Measurements from ENCODE around the gene SND1.
"Not testable (repeated sequence)": the region's sequence is repeated elsewhere in the genome, so short reads cannot be mapped to it uniquely, and the experiment has no call there.

SND1 gene

DNA sequence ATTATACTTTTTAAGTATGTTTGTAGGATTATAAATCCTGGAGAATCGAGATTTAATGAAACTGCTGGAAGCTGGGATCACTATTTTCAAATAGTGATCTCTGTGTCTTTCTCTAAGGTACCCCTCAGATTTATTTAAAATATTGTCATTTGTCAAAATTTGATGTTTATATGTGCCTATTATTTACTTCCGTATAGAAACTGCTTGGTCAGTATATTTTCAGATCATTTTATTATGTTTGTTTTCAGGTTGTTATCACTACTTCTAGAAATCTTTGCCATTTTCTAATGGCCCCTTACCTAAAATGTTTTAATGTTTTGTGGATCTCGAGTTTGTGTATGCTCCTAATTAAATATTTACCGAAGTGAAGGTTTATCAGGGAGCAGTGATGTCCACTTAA, 183.7 kb downstream of the SND1 start:
- Histone ChIP-seq H3K27ac (ENCODE audit: insufficient read depth, low read length, poor library complexity, severe bottlenecking) (no peak overlapping the region), H3K4me1 (ENCODE audit: control insufficient read depth, insufficient read depth, low read length, poor library complexity, severe bottlenecking) (no peaks in the 10 kb centered on the region), H3K4me3 (ENCODE audit: insufficient read depth, low read depth, low read length, poor library complexity, severe bottlenecking) (no peak overlapping the region), H3K36me3 (ENCODE audit: control insufficient read depth, insufficient read depth, low read length) (no peaks in the 10 kb centered on the region), H3K27me3 (replicated peaks; ENCODE audit: control insufficient read depth, insufficient read depth, low read length, poor library complexity, severe bottlenecking) (no peaks in the 10 kb centered on the region), H3K9me3 (ENCODE audit: control insufficient read depth, low read length) (no peaks in the 10 kb centered on the region)
- DNase-seq, result no peak

DNA sequence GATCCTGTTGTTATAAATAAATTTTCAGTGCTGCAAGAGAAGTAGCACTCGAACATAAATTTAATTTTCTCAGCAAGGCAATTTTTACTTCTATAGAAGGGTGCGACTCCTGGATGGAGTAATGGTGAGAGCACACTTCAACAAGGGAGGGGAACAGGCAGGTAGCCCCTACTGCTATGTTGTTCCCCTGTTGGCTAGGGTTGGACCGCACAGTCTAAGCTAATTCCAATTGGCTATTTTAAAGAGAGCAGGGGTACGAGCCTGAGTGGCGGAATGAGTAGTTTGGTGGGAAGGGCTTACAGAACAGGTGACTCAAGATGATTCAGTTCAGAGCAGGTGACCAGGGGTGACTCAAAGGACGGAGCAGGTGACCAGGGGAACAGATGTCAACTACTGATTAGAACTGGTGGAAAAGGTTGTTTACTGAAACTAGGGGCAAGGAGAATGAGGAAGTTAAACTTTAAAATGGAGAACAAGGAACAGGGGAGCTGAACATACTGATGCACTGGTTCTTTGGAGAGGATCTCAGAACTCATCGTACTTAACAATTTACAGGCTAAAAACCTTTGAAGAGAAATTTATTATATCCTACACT, 185.9 kb downstream of the SND1 start:
- not testable (repeated sequence) for H3K4me1 ChIP-seq (ENCODE audit: control insufficient read depth, insufficient read depth, low read length, poor library complexity, severe bottlenecking); H3K27ac ChIP-seq (ENCODE audit: insufficient read depth, low read length, poor library complexity, severe bottlenecking); H3K4me3 ChIP-seq (ENCODE audit: insufficient read depth, low read depth, low read length, poor library complexity, severe bottlenecking); H3K9me3 ChIP-seq (ENCODE audit: control insufficient read depth, low read length); H3K27me3 ChIP-seq (replicated peaks; ENCODE audit: control insufficient read depth, insufficient read depth, low read length, poor library complexity, severe bottlenecking); DNase-seq; H3K36me3 ChIP-seq (ENCODE audit: control insufficient read depth, insufficient read depth, low read length)

DNA sequence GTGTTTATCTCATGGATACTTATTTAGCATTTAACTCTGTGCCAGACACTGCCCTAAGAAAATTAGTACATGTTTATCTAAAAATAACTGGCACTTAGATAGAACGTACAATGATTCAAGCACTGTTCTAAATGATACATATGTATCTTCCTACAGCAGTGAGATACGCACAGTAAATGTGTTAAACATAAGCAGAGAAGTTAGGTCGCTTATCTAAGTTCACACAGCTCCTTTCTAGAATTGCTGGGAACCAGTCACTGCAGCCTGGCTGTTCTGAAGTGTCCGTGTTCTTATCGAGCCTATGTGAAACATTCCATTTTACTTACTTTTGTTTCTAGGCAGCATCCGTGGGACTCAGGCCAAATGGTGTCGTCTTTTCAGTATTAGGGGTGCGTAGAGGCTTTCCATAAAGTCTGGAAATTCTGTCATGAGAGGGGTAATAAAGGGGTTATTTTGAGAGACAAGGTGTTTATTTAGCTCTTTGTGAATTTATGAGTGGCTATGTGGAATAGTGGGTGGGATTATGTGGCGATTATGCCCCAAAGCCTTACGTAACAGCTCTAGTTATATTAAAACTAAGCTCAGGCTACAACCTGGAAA, 186.9 kb downstream of the SND1 start:
- Histone ChIP-seq H3K36me3 (ENCODE audit: control insufficient read depth, insufficient read depth, low read length) (no peaks in the 10 kb centered on the region), H3K4me1 (ENCODE audit: control insufficient read depth, insufficient read depth, low read length, poor library complexity, severe bottlenecking) (no peaks in the 10 kb centered on the region), H3K4me3 (ENCODE audit: insufficient read depth, low read depth, low read length, poor library complexity, severe bottlenecking) (no peak overlapping the region), H3K27me3 (replicated peaks; ENCODE audit: control insufficient read depth, insufficient read depth, low read length, poor library complexity, severe bottlenecking) (no peaks in the 10 kb centered on the region), H3K9me3 (ENCODE audit: control insufficient read depth, low read length) (no peaks in the 10 kb centered on the region), H3K27ac (ENCODE audit: insufficient read depth, low read length, poor library complexity, severe bottlenecking) (no peak overlapping the region)
- no peak for DNase-seq

DNA sequence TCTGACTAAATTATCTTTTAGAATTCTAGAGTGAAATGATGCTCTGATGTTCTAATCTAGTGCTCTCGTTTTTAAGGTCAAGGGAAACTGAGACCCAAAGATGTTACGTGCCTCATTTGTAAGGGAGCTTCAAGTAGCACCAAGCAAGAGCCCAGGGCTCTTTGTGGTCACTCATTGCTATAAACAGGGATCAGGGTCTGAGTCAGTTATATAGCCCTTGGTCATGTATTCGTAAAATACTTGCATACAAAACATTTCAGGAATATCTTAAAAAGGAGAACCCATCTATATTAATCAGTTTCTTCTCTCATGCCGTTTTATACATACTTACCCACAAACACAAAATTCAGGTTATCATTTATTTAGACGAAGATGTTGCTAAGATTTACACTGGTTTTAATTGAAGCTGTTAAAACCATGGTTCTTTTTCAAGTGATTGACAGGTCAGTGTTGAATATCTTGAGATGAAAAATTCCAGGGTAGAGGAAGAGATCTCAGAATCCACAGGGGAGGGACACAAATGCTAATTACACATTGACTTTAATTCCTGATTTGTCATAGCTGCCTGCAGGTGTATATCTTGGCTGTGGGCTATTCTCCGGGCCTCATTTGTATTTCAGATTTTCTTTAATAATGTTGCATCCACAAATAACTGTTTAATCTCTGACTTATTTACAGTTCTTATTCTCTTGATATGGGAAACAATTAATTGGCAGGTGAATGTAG, 188.4 kb downstream of the SND1 start:
- Histone ChIP-seq H3K27ac (ENCODE audit: insufficient read depth, low read length, poor library complexity, severe bottlenecking) (no peak overlapping the region), H3K4me3 (ENCODE audit: insufficient read depth, low read depth, low read length, poor library complexity, severe bottlenecking) (no peak overlapping the region), H3K9me3 (ENCODE audit: control insufficient read depth, low read length) (no peaks in the 10 kb centered on the region), H3K4me1 (ENCODE audit: control insufficient read depth, insufficient read depth, low read length, poor library complexity, severe bottlenecking) (no peaks in the 10 kb centered on the region), H3K36me3 (ENCODE audit: control insufficient read depth, insufficient read depth, low read length) (no peaks in the 10 kb centered on the region), H3K27me3 (replicated peaks; ENCODE audit: control insufficient read depth, insufficient read depth, low read length, poor library complexity, severe bottlenecking) (no peaks in the 10 kb centered on the region)
- DNase-seq, result no peak

DNA sequence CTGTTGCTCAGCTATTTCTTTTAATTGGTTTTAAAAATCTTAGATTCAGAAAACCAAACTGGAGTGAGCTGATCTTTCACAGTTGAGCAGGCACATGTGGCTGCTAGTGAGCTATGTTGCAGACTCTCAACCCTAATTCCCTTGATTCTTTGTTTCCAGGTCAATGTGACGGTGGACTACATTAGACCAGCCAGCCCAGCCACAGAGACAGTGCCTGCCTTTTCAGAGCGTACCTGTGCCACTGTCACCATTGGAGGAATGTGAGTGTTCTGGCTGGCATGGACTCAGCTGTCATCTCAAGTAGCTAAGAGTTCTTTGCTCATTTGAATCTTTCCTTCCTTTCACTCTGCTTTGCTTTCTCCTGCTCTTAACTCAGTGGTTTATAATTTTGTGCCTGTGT, 192.2 kb downstream of the SND1 start:
- no peak overlapping the region for H3K27ac ChIP-seq (ENCODE audit: insufficient read depth, low read length, poor library complexity, severe bottlenecking)
- H3K4me1 ChIP-seq (ENCODE audit: control insufficient read depth, insufficient read depth, low read length, poor library complexity, severe bottlenecking), result no peaks in the 10 kb centered on the region
- peaks cover 3% of the 10 kb centered on the region for H3K36me3 ChIP-seq (ENCODE audit: control insufficient read depth, insufficient read depth, low read length)
- no peaks in the 10 kb centered on the region for H3K9me3 ChIP-seq (ENCODE audit: control insufficient read depth, low read length)
- H3K4me3 ChIP-seq (ENCODE audit: insufficient read depth, low read depth, low read length, poor library complexity, severe bottlenecking), result no peak overlapping the region
- DNase-seq, result no peak
- no peaks in the 10 kb centered on the region for H3K27me3 ChIP-seq (replicated peaks; ENCODE audit: control insufficient read depth, insufficient read depth, low read length, poor library complexity, severe bottlenecking)

DNA sequence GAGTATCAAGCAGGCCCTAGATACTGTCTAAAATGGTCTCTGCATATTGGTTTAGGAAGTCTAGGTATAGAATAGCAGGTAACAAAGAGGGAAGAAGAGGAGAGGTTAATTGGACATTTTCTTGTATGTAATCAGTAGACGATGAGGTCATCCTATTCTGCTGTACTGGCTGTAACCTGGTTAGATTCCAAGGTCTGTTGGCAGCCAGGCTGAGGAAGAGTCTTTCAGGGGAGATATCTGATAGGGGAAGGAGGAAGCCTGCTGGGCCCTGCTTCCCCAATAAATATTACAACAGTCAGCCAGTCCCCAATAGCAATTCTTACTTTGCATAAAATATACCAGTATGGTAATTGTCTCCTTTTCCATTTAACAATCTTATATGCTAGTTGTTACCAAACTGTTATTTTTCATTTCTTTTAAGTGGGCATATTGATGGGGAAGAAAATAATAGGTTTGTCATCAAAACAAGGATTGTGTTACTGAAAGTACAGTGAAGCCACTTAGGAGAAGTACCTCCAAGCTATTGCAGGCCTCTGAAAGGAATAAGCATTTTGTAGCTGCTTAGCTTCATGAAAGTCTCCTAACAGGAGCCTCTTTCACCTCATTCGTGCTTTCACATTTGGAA, 192.8 kb downstream of the SND1 start:
- H3K36me3 ChIP-seq (ENCODE audit: control insufficient read depth, insufficient read depth, low read length), result peaks cover 3% of the 10 kb centered on the region
- H3K27ac ChIP-seq (ENCODE audit: insufficient read depth, low read length, poor library complexity, severe bottlenecking), result no peak overlapping the region

DNA sequence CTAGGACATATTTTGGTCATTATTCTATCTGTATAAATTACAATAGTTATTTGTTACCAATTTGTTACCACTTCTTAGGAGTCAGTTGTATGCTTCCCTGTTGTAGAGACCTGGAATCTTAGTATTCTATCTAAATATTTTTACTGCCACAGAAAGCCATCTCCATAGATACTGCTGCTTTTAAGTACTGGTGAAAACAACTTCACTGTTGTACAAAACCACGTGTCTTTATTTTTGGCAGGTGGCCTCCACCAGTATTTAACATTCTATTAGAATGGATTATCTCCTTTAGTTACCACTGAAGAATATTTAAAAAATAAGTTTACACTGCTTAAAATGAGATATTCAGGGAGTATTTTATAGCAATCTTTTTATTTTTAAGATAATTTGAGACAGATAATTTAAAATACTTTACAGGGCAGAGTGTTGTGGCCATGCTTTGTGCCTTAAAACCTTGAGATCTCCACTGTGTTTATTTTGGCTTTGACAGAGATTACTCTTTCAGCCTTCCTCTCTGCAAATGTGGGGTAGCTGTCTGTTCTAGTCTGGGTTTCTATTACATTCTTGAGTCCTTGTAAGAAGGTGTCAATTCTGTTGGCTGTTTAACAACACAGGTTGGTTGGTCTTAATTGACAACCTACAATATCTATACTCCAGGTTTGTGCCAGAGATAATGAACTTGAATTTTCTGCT, 193.7 kb downstream of the SND1 start:
- no peak overlapping the region for H3K4me3 ChIP-seq (ENCODE audit: insufficient read depth, low read depth, low read length, poor library complexity, severe bottlenecking)
- no peaks in the 10 kb centered on the region for H3K4me1 ChIP-seq (ENCODE audit: control insufficient read depth, insufficient read depth, low read length, poor library complexity, severe bottlenecking)
- no peaks in the 10 kb centered on the region for H3K9me3 ChIP-seq (ENCODE audit: control insufficient read depth, low read length)
- no peaks in the 10 kb centered on the region for H3K27me3 ChIP-seq (replicated peaks; ENCODE audit: control insufficient read depth, insufficient read depth, low read length, poor library complexity, severe bottlenecking)
- H3K36me3 ChIP-seq (ENCODE audit: control insufficient read depth, insufficient read depth, low read length), result peaks cover 3% of the 10 kb centered on the region
- no peak overlapping the region for H3K27ac ChIP-seq (ENCODE audit: insufficient read depth, low read length, poor library complexity, severe bottlenecking)
- no peak for DNase-seq

More for the DNA sequence above, 192.8 kb downstream of the SND1 start:
- no peaks in the 10 kb centered on the region for H3K4me1 ChIP-seq (ENCODE audit: control insufficient read depth, insufficient read depth, low read length, poor library complexity, severe bottlenecking)
- DNase-seq, result no peak
- H3K27me3 ChIP-seq (replicated peaks; ENCODE audit: control insufficient read depth, insufficient read depth, low read length, poor library complexity, severe bottlenecking), result no peaks in the 10 kb centered on the region
- no peak overlapping the region for H3K4me3 ChIP-seq (ENCODE audit: insufficient read depth, low read depth, low read length, poor library complexity, severe bottlenecking)
- H3K9me3 ChIP-seq (ENCODE audit: control insufficient read depth, low read length), result no peaks in the 10 kb centered on the region

DNA sequence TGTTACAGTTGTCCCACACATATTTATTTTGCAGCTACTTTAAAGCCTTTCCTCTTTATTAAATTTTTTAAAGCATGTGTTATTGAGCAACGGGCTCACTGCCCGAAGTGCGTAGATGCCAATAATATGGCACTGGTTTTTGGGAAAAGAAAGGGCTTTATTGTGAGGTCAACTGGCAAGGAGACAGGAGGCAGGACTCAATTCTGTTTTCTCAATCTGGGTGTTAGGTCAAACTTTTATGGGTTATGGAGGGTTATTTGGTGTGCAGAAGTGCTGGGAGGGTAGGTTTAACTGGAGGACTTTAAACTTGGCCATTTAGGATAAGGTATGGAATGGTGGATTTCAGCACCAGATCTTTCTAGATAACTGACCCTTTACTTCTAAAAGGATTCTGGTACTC, 195.6 kb downstream of the SND1 start:
- no peaks in the 10 kb centered on the region for H3K27me3 ChIP-seq (replicated peaks; ENCODE audit: control insufficient read depth, insufficient read depth, low read length, poor library complexity, severe bottlenecking)
- no peaks in the 10 kb centered on the region for H3K4me1 ChIP-seq (ENCODE audit: control insufficient read depth, insufficient read depth, low read length, poor library complexity, severe bottlenecking)
- H3K9me3 ChIP-seq (ENCODE audit: control insufficient read depth, low read length), result no peaks in the 10 kb centered on the region
- no peak overlapping the region for H3K4me3 ChIP-seq (ENCODE audit: insufficient read depth, low read depth, low read length, poor library complexity, severe bottlenecking)
- DNase-seq, result no peak
- no peak overlapping the region for H3K27ac ChIP-seq (ENCODE audit: insufficient read depth, low read length, poor library complexity, severe bottlenecking)
- H3K36me3 ChIP-seq (ENCODE audit: control insufficient read depth, insufficient read depth, low read length), result peaks cover 3% of the 10 kb centered on the region

DNA sequence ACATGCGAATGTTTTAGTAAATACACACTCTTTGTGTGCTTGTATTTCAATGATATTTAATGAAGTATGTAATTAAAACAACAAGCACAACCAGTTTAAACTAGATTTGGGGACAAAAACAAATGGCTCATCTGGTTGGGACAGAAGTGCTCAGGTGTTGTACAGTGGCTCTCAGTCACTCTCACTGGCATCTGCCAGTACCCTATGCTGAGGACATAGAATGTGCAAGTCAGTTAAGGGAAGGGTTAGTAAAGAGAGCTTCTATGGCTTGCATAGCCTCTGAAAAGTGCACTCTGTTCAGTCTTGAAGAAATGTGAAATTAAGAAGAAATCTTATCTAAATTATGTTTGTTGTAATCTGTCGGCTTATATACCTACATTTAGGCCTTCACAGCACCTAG, 196.2 kb downstream of the SND1 start:
- Histone ChIP-seq H3K36me3 (ENCODE audit: control insufficient read depth, insufficient read depth, low read length) (peaks cover 3% of the 10 kb centered on the region), H3K4me3 (ENCODE audit: insufficient read depth, low read depth, low read length, poor library complexity, severe bottlenecking) (no peak overlapping the region), H3K27me3 (replicated peaks; ENCODE audit: control insufficient read depth, insufficient read depth, low read length, poor library complexity, severe bottlenecking) (no peaks in the 10 kb centered on the region), H3K4me1 (ENCODE audit: control insufficient read depth, insufficient read depth, low read length, poor library complexity, severe bottlenecking) (no peaks in the 10 kb centered on the region), H3K27ac (ENCODE audit: insufficient read depth, low read length, poor library complexity, severe bottlenecking) (no peak overlapping the region), H3K9me3 (ENCODE audit: control insufficient read depth, low read length) (no peaks in the 10 kb centered on the region)
- DNase-seq, result no peak
